CD4-positive, CD25-positive, alpha-beta regulatory T cell (primary cell): ENCODE data around the gene METTL16. TPM values are rescaled to one million over a fixed set of nuclear protein-coding genes. Genes with fewer than 3 reads are reported as not detected.

ENCODE experiments used
- ATAC-seq, 2 donors: fragments of 150-1000 bp; cut with Tn5 transposase; one replicate each; pipeline ENCODE4 v1.10.0; 2021; ENCODE audit warnings: low read depth in 2 of 2, moderate number of reproducible peaks in 2 of 2, moderate library complexity in 1 of 2
- DNase-seq, 3 donors: peaks; one replicate each; pipeline versions ENCODE4 v3.0.0 to v3.0.0-alpha.2; 2012 to 2022; ENCODE audit warnings: mixed read lengths in 1 of 3
- H3K27ac ChIP-seq: one replicate; pipeline ENCODE4 v1.7.0; 2013; ENCODE audit warnings: mild to moderate bottlenecking, low read length; ENCODE audit not compliant: insufficient read depth, poor library complexity, severe bottlenecking
- H3K27me3 ChIP-seq: one replicate; pipeline ENCODE4 v1.7.0; 2013; ENCODE audit warnings: low read length; ENCODE audit not compliant: control insufficient read depth, insufficient read depth
- H3K36me3 ChIP-seq: one replicate; pipeline ENCODE4 v1.7.0; 2013; ENCODE audit warnings: mild to moderate bottlenecking, low read length, moderate library complexity; ENCODE audit not compliant: control insufficient read depth, insufficient read depth
- H3K4me1 ChIP-seq: 2 replicates; pipeline ENCODE4 v1.7.0; 2013; ENCODE audit warnings: mild to moderate bottlenecking, low read length; ENCODE audit not compliant: insufficient read depth, control insufficient read depth, poor library complexity, severe bottlenecking
- H3K4me3 ChIP-seq: one replicate; pipeline ENCODE4 v1.7.0; 2013; ENCODE audit warnings: low read depth, mild to moderate bottlenecking, low read length, moderate library complexity
- H3K9me3 ChIP-seq, 2 experiments: 1 replicate in 1 of 2; 2 replicates in 1 of 2; pipeline ENCODE4 v1.7.0; 2013; ENCODE audit warnings: low read length in 2 of 2, mild to moderate bottlenecking in 1 of 2, moderate library complexity in 1 of 2; ENCODE audit not compliant: control insufficient read depth in 2 of 2
- H3K27ac Mint-ChIP-seq, 3 donors: one replicate each; pipeline ENCODE4 v1.8.0; 2020 to 2022; ENCODE audit warnings: mild to moderate bottlenecking in 3 of 3, mixed read lengths in 3 of 3, moderate library complexity in 2 of 3
- H3K27me3 Mint-ChIP-seq: one replicate; pipeline ENCODE4 v1.8.0; 2022; ENCODE audit warnings: mild to moderate bottlenecking, mixed read lengths
- H3K36me3 Mint-ChIP-seq: one replicate; pipeline ENCODE4 v1.8.0; 2020; ENCODE audit warnings: mixed read lengths
- H3K4me1 Mint-ChIP-seq, 4 donors: one replicate each; pipeline ENCODE4 v1.8.0; 2020 to 2022; ENCODE audit warnings: mixed read lengths in 4 of 4, mild to moderate bottlenecking in 1 of 4
- H3K4me3 Mint-ChIP-seq, 4 donors: one replicate each; pipeline ENCODE4 v1.8.0; 2020 to 2022; ENCODE audit warnings: mild to moderate bottlenecking in 4 of 4, mixed read lengths in 4 of 4, moderate library complexity in 3 of 4
- H3K9me3 Mint-ChIP-seq, 7 donors: one replicate each; pipeline ENCODE4 v1.8.0; 2020 to 2022; ENCODE audit warnings: mixed read lengths in 7 of 7, mild to moderate bottlenecking in 3 of 7, moderate library complexity in 2 of 7
- polyA plus RNA-seq, 4 donors: library from polyadenylated mRNA; unstranded; fragments of 300-500 nt; fragmentation: Illumina TruSeq; gene quantifications; one replicate each; pipeline ENCODE4 v1.2.3, GENCODE V29; 2021
- total RNA-seq: library from RNA; stranded (reverse); gene quantifications from one replicate; pipeline ENCODE4 v1.2.3, GENCODE V29; 2022

The METTL16 gene
- total and polyA plus RNA-seq, 5 donors from 2014 or later, result 12.9 to 39.2 (median 16.9) TPM

GRCh38 chr17:2401426-2402221 lies 110.1 kb downstream of the METTL16 start:
- H3K27me3 ChIP-seq, result no peaks in the 10 kb centered on the region
- Mint-ChIP-seq H3K4me1 (peaks cover 0 to 46% (median 19%) of the 10 kb centered on the region in 4 donors), H3K27me3 (peaks cover 9% of the 10 kb centered on the region), H3K4me3 (peak overlapping the region; percentile 95 to 100 (median 98)), H3K36me3 (no peaks in the 10 kb centered on the region), H3K27ac (peak overlapping the region; percentile 99), H3K9me3 (peaks cover 0 to 1% (median 0%) of the 10 kb centered on the region in 7 donors)
- H3K4me1 ChIP-seq, result peaks cover 42% of the 10 kb centered on the region
- peak overlapping the region; percentile 98 for H3K27ac ChIP-seq
- DNase-seq (peak; percentile 99 to 100 (median 99)), ATAC-seq (peak; percentile 57 to 62)
- H3K9me3 ChIP-seq, result no peaks in the 10 kb centered on the region
- H3K4me3 ChIP-seq, result peak overlapping the region; percentile 80
- no peaks in the 10 kb centered on the region for H3K36me3 ChIP-seq

GRCh38 chr17:2400877-2401425 lies 110.7 kb downstream of the METTL16 start, which contains the start of gene MNT:
MNT (minus strand) TSS chr17:2401060; CDS start chr17:2400712, 348 bp downstream.
- DNase-seq (peak; percentile 91 to 96 (median 96)), ATAC-seq (peak; percentile 45 to 48)
- H3K9me3 ChIP-seq, result no peaks in the 10 kb centered on the region
- Mint-ChIP-seq H3K27me3 (peaks cover 9% of the 10 kb centered on the region), H3K27ac (peak within 1 kb of the TSS; percentile 99 to 100 (median 99)), H3K36me3 (no peaks in the 10 kb centered on the region), H3K4me3 (peak within 1 kb of the TSS; percentile 97 to 100 (median 99)), H3K9me3 (peaks cover 0 to 1% (median 0%) of the 10 kb centered on the region in 7 donors), H3K4me1 (peaks cover 0 to 51% (median 21%) of the 10 kb centered on the region in 4 donors)
- no peaks in the 10 kb centered on the region for H3K27me3 ChIP-seq
- H3K36me3 ChIP-seq, result no peaks in the 10 kb centered on the region
- peak within 1 kb of the TSS; percentile 80 for H3K4me3 ChIP-seq
- peak within 1 kb of the TSS; percentile 98 for H3K27ac ChIP-seq
- H3K4me1 ChIP-seq, result peaks cover 49% of the 10 kb centered on the region

DNA sequence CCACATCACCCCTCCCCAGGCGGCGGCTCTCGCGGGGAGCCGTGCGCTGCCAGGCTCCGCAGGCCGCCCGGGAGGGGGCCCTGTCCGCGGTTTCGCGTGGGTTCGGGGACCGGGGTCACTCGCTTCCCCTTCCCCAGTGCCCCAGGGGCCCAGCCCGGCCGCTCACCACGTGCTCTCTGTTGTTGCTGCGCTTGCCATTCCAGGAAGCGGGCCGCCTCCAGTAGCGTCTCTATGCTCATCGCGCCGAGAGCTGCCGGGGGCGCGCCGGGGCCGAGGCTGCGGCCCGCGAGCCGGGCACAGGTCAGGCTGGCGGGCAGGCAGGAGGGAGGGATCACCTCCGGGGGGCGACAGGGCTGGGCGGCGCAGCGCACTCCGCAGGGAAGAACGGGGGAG lies 111.2 kb downstream of the METTL16 start:
- no peak for ATAC-seq
- no peaks in the 10 kb centered on the region for H3K36me3 Mint-ChIP-seq
- H3K9me3 Mint-ChIP-seq, result peaks cover 0 to 1% (median 0%) of the 10 kb centered on the region in 7 donors

DNA sequence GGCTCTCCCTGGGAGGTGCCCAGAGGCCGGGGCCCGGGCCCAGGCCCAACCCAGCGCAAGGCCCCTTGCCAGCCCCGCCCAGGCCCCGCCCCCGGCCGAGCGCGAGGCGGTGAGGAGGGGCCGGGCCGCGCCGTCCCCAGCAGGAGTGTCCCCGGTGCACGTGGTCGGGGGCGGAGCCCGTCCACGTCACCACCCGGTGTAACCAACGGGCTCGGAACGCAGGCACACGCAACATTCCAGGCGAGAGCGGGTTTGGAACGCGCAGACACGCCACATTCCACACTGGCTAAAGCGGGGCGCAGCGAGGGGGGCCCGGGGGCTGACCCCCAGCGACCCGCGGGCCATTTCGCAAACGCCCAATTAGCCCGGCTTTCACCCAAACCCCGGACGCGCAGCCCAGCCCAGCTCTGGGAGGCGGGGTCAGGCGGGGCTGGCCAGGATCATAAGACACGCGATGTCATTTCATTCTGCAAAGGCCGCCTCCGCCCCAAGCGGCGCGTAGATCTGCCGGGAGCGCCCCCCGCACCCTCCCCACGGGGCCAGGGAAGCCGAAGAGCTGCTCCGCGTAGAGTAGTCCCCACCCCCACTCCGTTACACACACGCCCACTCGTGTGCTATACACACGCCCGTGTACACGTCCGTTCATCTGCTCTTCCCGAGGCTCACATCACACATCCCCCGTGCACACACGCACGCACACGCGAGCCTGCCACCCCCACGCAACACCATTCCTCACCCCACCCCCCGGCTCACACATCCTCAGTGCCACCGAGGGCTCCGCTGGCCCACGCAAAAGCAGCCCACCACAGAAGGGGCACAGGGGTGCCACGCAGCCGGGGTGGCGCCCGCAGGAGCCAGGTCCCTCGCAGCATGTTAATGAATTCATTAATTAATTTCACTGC lies 111.9 kb downstream of the METTL16 start:
- H3K4me3 Mint-ChIP-seq, result peak overlapping the region; percentile 94 to 100 (median 99)
- peak overlapping the region; percentile 68 for H3K4me3 ChIP-seq

More for the DNA sequence above, 111.2 kb downstream of the METTL16 start:
- peak overlapping the region; percentile 68 for H3K4me3 ChIP-seq
- H3K27me3 ChIP-seq, result no peaks in the 10 kb centered on the region
- H3K4me3 Mint-ChIP-seq, result peak overlapping the region; percentile 94 to 100 (median 99)
- H3K4me1 Mint-ChIP-seq, result peaks cover 0 to 54% (median 21%) of the 10 kb centered on the region in 4 donors
- no peaks in the 10 kb centered on the region for H3K9me3 ChIP-seq
- peak; percentile 38 to 70 (median 62) for DNase-seq
- H3K4me1 ChIP-seq, result peaks cover 54% of the 10 kb centered on the region
- peak overlapping the region; percentile 99 to 100 (median 99) for H3K27ac Mint-ChIP-seq
- no peaks in the 10 kb centered on the region for H3K36me3 ChIP-seq
- H3K27ac ChIP-seq, result peak overlapping the region; percentile 98
- H3K27me3 Mint-ChIP-seq, result peaks cover 9% of the 10 kb centered on the region

GRCh38 chr17:2398655-2399571 lies 112.8 kb downstream of the METTL16 start:
- Mint-ChIP-seq H3K4me1 (peaks cover 0 to 57% (median 19%) of the 10 kb centered on the region in 4 donors), H3K27me3 (peaks cover 9% of the 10 kb centered on the region), H3K9me3 (peaks cover 0 to 1% (median 0%) of the 10 kb centered on the region in 7 donors), H3K36me3 (no peaks in the 10 kb centered on the region), H3K4me3 (peak overlapping the region; percentile 86 to 99 (median 96)), H3K27ac (peak overlapping the region; percentile 95 to 99 (median 96))
- H3K27ac ChIP-seq, result peak overlapping the region; percentile 98
- peak overlapping the region; percentile 62 for H3K4me3 ChIP-seq
- DNase-seq, result peak; percentile 50 to 78 (median 58)
- H3K9me3 ChIP-seq, result no peaks in the 10 kb centered on the region
- no peaks in the 10 kb centered on the region for H3K27me3 ChIP-seq
- peaks cover 63% of the 10 kb centered on the region for H3K4me1 ChIP-seq
- no peaks in the 10 kb centered on the region for H3K36me3 ChIP-seq
- ATAC-seq, result peak in 1 of 2 donors; percentile 9

More for the DNA sequence above, 111.9 kb downstream of the METTL16 start:
- H3K4me1 ChIP-seq, result peaks cover 56% of the 10 kb centered on the region
- no peaks in the 10 kb centered on the region for H3K36me3 Mint-ChIP-seq
- H3K27me3 ChIP-seq, result no peaks in the 10 kb centered on the region
- no peaks in the 10 kb centered on the region for H3K9me3 ChIP-seq
- H3K36me3 ChIP-seq, result no peaks in the 10 kb centered on the region
- H3K27ac ChIP-seq, result peak overlapping the region; percentile 98
- H3K9me3 Mint-ChIP-seq, result peaks cover 0 to 1% (median 0%) of the 10 kb centered on the region in 7 donors
- peak overlapping the region; percentile 99 to 100 (median 99) for H3K27ac Mint-ChIP-seq
- DNase-seq, result peak; percentile 93 to 96 (median 93)
- H3K4me1 Mint-ChIP-seq, result peaks cover 0 to 55% (median 19%) of the 10 kb centered on the region in 4 donors
- ATAC-seq, result peak; percentile 49 to 52
- H3K27me3 Mint-ChIP-seq, result peaks cover 9% of the 10 kb centered on the region

GRCh38 chr17:2398182-2398581 lies 113.5 kb downstream of the METTL16 start:
- peaks cover 0 to 1% (median 0%) of the 10 kb centered on the region in 7 donors for H3K9me3 Mint-ChIP-seq
- Histone ChIP-seq H3K27ac (peak overlapping the region; percentile 98), H3K36me3 (no peaks in the 10 kb centered on the region), H3K9me3 (no peaks in the 10 kb centered on the region), H3K4me1 (peaks cover 64% of the 10 kb centered on the region), H3K27me3 (no peaks in the 10 kb centered on the region), H3K4me3 (no peak overlapping the region)
- no peak for ATAC-seq
- DNase-seq, result no peak
- H3K27me3 Mint-ChIP-seq, result peaks cover 12% of the 10 kb centered on the region
- H3K27ac Mint-ChIP-seq, result peak overlapping the region; percentile 67 to 99 (median 71)
- no peaks in the 10 kb centered on the region for H3K36me3 Mint-ChIP-seq
- H3K4me3 Mint-ChIP-seq, result peak overlapping the region; percentile 66 to 99 (median 72)
- peaks cover 0 to 59% (median 21%) of the 10 kb centered on the region in 4 donors for H3K4me1 Mint-ChIP-seq
